ENCODE data around the gene MGST3.
"Not testable (repeated sequence)": the region's sequence is repeated elsewhere in the genome, so short reads cannot be mapped to it uniquely, and the experiment has no call there.

Gene MGST3

GRCh38 chr1:165697881-165698760 is 67.1 kb downstream of the MGST3 start, which contains the start of gene ALDH9A1:
ALDH9A1 (minus strand) TSS chr1:165698562; CDS start chr1:165698558, 4 bp downstream.
- peak; percentile 43 for DNase-seq (ENCODE audit: low read depth, low spot score)

GRCh38 chr1:165698761-165699052 is 67.7 kb downstream of the MGST3 start:
- DNase-seq (ENCODE audit: low read depth, low spot score): no peak

GRCh38 chr1:165699577-165699976 is 68.5 kb downstream of the MGST3 start:
- DNase-seq (ENCODE audit: low read depth, low spot score): no peak

- not testable (repeated sequence) for DNase-seq (ENCODE audit: low read depth, low spot score)
These were observed 70.9 kb downstream of the MGST3 start for GRCh38 chr1:165701922-165702321.

- DNase-seq (ENCODE audit: low read depth, low spot score): no peak
These were observed 72.6 kb downstream of the MGST3 start for GRCh38 chr1:165703648-165704047.

All from smooth muscle cell of the brain vasculature (primary cell).